Measurements from ENCODE around the gene B4GALT2. TPM values are rescaled to one million over a fixed set of nuclear protein-coding genes. Genes with fewer than 3 reads are reported as not detected.

The B4GALT2 gene
- total and polyA plus RNA-seq, 9 of the 15 experiments (the other 6 are each of a cell fraction or from before 2014, with no cell fraction given) = 1.3 to 86.8 (median 43.8) TPM

GRCh38 chr1:44029911-44030604 is 51.0 kb downstream of the B4GALT2 start (continued):
- no peak for TF ChIP-seq DDX20 (tag; IDR thresholded peaks at IDR 0.05; ENCODE audit: low read depth)
- no peak for TF ChIP-seq RBM17 (IDR thresholded peaks at IDR 0.05; ENCODE audit: borderline replicate concordance, low read depth, low read length)
- TF ChIP-seq MBD2 (IDR thresholded peaks at IDR 0.05; ENCODE audit: borderline replicate concordance, low read depth) = no peak
- no peak for TF ChIP-seq GABPB2 (CRISPR knock-in tag; conservative IDR thresholded peaks at IDR 0.05)
- no peak for TF ChIP-seq DACH1 (IDR thresholded peaks at IDR 0.05; ENCODE audit: partially characterized antibody)
- TF ChIP-seq SIN3B (IDR thresholded peaks at IDR 0.05; ENCODE audit: low read depth) = no peak
- TF ChIP-seq CHCHD3 (CRISPR knock-in tag; IDR thresholded peaks at IDR 0.05) = no peak
- TF ChIP-seq ZNF263 (CRISPR knock-in tag; IDR thresholded peaks at IDR 0.05; ENCODE audit: borderline replicate concordance) = no peak
- TF ChIP-seq KDM1A (IDR thresholded peaks at IDR 0.05) = no peak
- TF ChIP-seq ZBTB40 (IDR thresholded peaks at IDR 0.05) = no peak; the same call in 1 of the 2 replicates
- no peak for TF ChIP-seq ZBTB40 (CRISPR knock-in tag; IDR thresholded peaks at IDR 0.05)
- peak; percentile 61; the same call in 1 of the 2 replicates for TF ChIP-seq ETV5 (CRISPR knock-in tag; IDR thresholded peaks at IDR 0.05; ENCODE audit: low read depth)
- 0 out of 2 replicates have a peak, but pooled peaks have one; percentile 29 for TF ChIP-seq ILF3 (IDR thresholded peaks at IDR 0.05; ENCODE audit: borderline replicate concordance)
- no peak for TF ChIP-seq ZNF445 (CRISPR knock-in tag; IDR thresholded peaks at IDR 0.05; ENCODE audit: low read depth)
- no peak for TF ChIP-seq SNRNP70 (optimal IDR thresholded peaks at IDR 0.05; ENCODE audit: low read depth, low read length)
- TF ChIP-seq, protein P1, sequence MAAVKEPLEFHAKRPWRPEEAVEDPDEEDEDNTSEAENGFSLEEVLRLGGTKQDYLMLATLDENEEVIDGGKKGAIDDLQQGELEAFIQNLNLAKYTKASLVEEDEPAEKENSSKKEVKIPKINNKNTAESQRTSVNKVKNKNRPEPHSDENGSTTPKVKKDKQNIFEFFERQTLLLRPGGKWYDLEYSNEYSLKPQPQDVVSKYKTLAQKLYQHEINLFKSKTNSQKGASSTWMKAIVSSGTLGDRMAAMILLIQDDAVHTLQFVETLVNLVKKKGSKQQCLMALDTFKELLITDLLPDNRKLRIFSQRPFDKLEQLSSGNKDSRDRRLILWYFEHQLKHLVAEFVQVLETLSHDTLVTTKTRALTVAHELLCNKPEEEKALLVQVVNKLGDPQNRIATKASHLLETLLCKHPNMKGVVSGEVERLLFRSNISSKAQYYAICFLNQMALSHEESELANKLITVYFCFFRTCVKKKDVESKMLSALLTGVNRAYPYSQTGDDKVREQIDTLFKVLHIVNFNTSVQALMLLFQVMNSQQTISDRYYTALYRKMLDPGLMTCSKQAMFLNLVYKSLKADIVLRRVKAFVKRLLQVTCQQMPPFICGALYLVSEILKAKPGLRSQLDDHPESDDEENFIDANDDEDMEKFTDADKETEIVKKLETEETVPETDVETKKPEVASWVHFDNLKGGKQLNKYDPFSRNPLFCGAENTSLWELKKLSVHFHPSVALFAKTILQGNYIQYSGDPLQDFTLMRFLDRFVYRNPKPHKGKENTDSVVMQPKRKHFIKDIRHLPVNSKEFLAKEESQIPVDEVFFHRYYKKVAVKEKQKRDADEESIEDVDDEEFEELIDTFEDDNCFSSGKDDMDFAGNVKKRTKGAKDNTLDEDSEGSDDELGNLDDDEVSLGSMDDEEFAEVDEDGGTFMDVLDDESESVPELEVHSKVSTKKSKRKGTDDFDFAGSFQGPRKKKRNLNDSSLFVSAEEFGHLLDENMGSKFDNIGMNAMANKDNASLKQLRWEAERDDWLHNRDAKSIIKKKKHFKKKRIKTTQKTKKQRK (IDR thresholded peaks at IDR 0.05; ENCODE audit: borderline replicate concordance, low read depth, low read length) = no peak
- no peak; the same call in 1 of the 2 replicates for TF ChIP-seq SAFB (IDR thresholded peaks at IDR 0.05; ENCODE audit: borderline replicate concordance, low read depth, low read length)

All from K562 (cell line).